ENCODE measurements around the gene TOGARAM2. TPM values are rescaled to one million over a fixed set of nuclear protein-coding genes. Genes with fewer than 3 reads are reported as not detected.

Gene TOGARAM2
- total and polyA plus RNA-seq, 2 of the 8 experiments (the other 6 are each of a cell fraction or from before 2014, with no cell fraction given): 0.42 to 1.4 TPM

- POLR2A ChIA-PET (ENCODE audit: partially characterized antibody): no interaction called here
- Histone ChIP-seq H3K79me2 (ENCODE audit: control insufficient read depth in 1 of 2, insufficient read depth in 2 of 2, low read length in 2 of 2) (no peaks in the 10 kb centered on the region), H3K36me3 (ENCODE audit: control insufficient read depth in 2 of 4, insufficient read depth in 4 of 4, low read length in 3 of 4) (no peaks in the 10 kb centered on the region), H3K4me1 (replicated peaks in 1 of 4; ENCODE audit: control insufficient read depth in 3 of 4, insufficient read depth in 4 of 4, low read length in 3 of 4) (no peaks in the 10 kb centered on the region), H3K27ac (ENCODE audit: low read depth, low read length) (no peak overlapping the region), H3K4ac (replicated peaks; ENCODE audit: insufficient read length, low read depth, low read length) (no peak overlapping the region), H3K79me1 (ENCODE audit: low read depth, low read length) (no peaks in the 10 kb centered on the region), H4K91ac (replicated peaks; ENCODE audit: insufficient read length, low read length) (no peak overlapping the region), H3K14ac (ENCODE audit: insufficient read length) (no peak overlapping the region), H2BK120ac (replicated peaks; ENCODE audit: low read depth, low read length) (no peak overlapping the region), H4K8ac (ENCODE audit: extremely low read depth, insufficient read depth, low read length) (no peak overlapping the region), H3K9ac (replicated peaks in 1 of 4; ENCODE audit: extremely low read depth in 1 of 4, low read depth in 3 of 4, low read length in 3 of 4) (no peak overlapping the region), H3K56ac (replicated peaks; ENCODE audit: insufficient read length, low read depth, low read length) (no peak overlapping the region), H2BK15ac (ENCODE audit: low read length) (no peak overlapping the region), H3K23me2 (ENCODE audit: low read depth, low read length) (no peaks in the 10 kb centered on the region), H2AK5ac (ENCODE audit: low read depth, low read length) (no peak overlapping the region), H3K4me3 (ENCODE audit: extremely low read depth in 1 of 4, insufficient read depth in 2 of 4, low read depth in 3 of 4, low read length in 4 of 4) (no peak overlapping the region), H3K18ac (ENCODE audit: extremely low read depth, low read length) (no peak overlapping the region), H4K5ac (ENCODE audit: insufficient read length, low read depth, low read length) (no peak overlapping the region), H3K4me2 (ENCODE audit: insufficient read depth in 1 of 2, low read depth in 2 of 2, low read length in 2 of 2) (no peak overlapping the region), H3K23ac (ENCODE audit: insufficient read length) (no peak overlapping the region), H3K9me3 (ENCODE audit: insufficient read depth in 2 of 2, low read depth in 1 of 2, low read length in 1 of 2) (no peaks in the 10 kb centered on the region), H4K20me1 (replicated peaks in 1 of 2; ENCODE audit: control insufficient read depth in 1 of 2, insufficient read depth in 2 of 2, low read length in 2 of 2) (no peaks in the 10 kb centered on the region), H2BK12ac (ENCODE audit: low read depth, low read length) (no peak overlapping the region), H3K27me3 (replicated peaks in 1 of 4; ENCODE audit: control insufficient read depth in 3 of 4, extremely low read depth in 1 of 4, insufficient read depth in 3 of 4, low read length in 3 of 4) (no peaks in the 10 kb centered on the region), H2BK20ac (ENCODE audit: low read length) (no peak overlapping the region), H2AFZ (ENCODE audit: low read length) (0 out of 2 replicates have a peak overlapping the region, but pooled peaks have one; percentile 38), H2BK5ac (ENCODE audit: low read depth, low read length) (no peak overlapping the region)
- DNase-seq (ENCODE audit: low read depth in 1 of 2, low spot score in 2 of 2): peak in 1 of 2 experiments; percentile 36
- 87% methylated on average over 14 of the region's 14 CpGs; no CpG with 5 or more reads in 1 of the 2 experiments for WGBS, 2 experiments (ENCODE audit: extremely low coverage in 1 of 2, insufficient coverage in 1 of 2, insufficient read length in 1 of 2, insufficient replicate concordance in 2 of 2, low coverage in 1 of 2, low lambda C conversion rate in 2 of 2, missing lambda C conversion rate in 1 of 2)
- CTCF ChIA-PET (ENCODE audit: partially characterized antibody): interaction anchor here (0.7 to 1.6 kb wide), 6 partner anchors 13 to 776 kb away, joined by 3 to 5 read pairs (median 3); no protein-coding TSS in a partner anchor
- FAIRE-seq: no peak
- TF ChIP-seq SP2 (IDR thresholded peaks at IDR 0.05; ENCODE audit: low read length): no peak
- TF ChIP-seq TCF12 (IDR thresholded peaks at IDR 0.05; ENCODE audit: low read depth, low read length): no peak
- TF ChIP-seq EGR1 (IDR thresholded peaks at IDR 0.05; ENCODE audit: borderline replicate concordance, low read depth, low read length): no peak
- no peak for TF ChIP-seq YY1 (IDR thresholded peaks at IDR 0.05; ENCODE audit: low read depth, low read length)
- no peak for TF ChIP-seq HDAC6 (IDR thresholded peaks at IDR 0.05; ENCODE audit: low read depth, low read length)
- no peak for TF ChIP-seq ZNF274 (IDR thresholded peaks at IDR 0.05; ENCODE audit: borderline replicate concordance, extremely low read depth, low read length)
- no peak for TF ChIP-seq GTF2F1 (IDR thresholded peaks at IDR 0.05; ENCODE audit: borderline replicate concordance, low read depth, low read length)
- no peak for TF ChIP-seq SP4 (IDR thresholded peaks at IDR 0.05; ENCODE audit: low read length)
- TF ChIP-seq EZH2 (IDR thresholded peaks at IDR 0.05; ENCODE audit: low read depth, low read length, severe bottlenecking): no peak
- no peak for TF ChIP-seq CTCF (IDR thresholded peaks at IDR 0.05; ENCODE audit: control extremely low read depth in 1 of 3, insufficient read depth in 1 of 3, low read depth in 1 of 3, low read length in 3 of 3)
- no peak for TF ChIP-seq KDM1A (IDR thresholded peaks at IDR 0.05; ENCODE audit: borderline replicate concordance, low read length)
These were observed 95.0 kb downstream of the TOGARAM2 start for GRCh38 chr2:29075894-29076705.

Measured in H1 (cell line).